Measurements from ENCODE around the gene MAGEB1. TPM values are rescaled to one million over a fixed set of nuclear protein-coding genes. Genes with fewer than 3 reads are reported as not detected.

The MAGEB1 gene
- polyA plus RNA-seq, 1 donor from 2014 or later, result not detected

- H3K27me3 ChIP-seq (ENCODE audit: insufficient read depth, low read depth, low read length), result no peaks in the 10 kb centered on the region
- H3K79me2 ChIP-seq (replicated peaks; ENCODE audit: insufficient read depth, low read length), result no peaks in the 10 kb centered on the region
- no peaks in the 10 kb centered on the region for H4K20me1 ChIP-seq (ENCODE audit: insufficient read depth)
- no peak overlapping the region for H2AFZ ChIP-seq (ENCODE audit: low read depth, low read length)
- no peak overlapping the region for H3K27ac ChIP-seq (ENCODE audit: low read length)
- no peak overlapping the region for H3K4me2 ChIP-seq (ENCODE audit: low read length)
- H3F3A ChIP-seq (ENCODE audit: insufficient read depth, low read length, poor library complexity, severe bottlenecking), result no peaks in the 10 kb centered on the region
- no peak overlapping the region for H3K4me3 ChIP-seq (ENCODE audit: low read length)
- TF ChIP-seq TAF1 (IDR thresholded peaks at IDR 0.05; ENCODE audit: low read depth) (no peak), SMC3 (conservative IDR thresholded peaks at IDR 0.05; ENCODE audit: poor library complexity) (no peak), RAD21 (conservative IDR thresholded peaks at IDR 0.05) (no peak), MXI1 (conservative IDR thresholded peaks at IDR 0.05; ENCODE audit: poor library complexity, severe bottlenecking) (no peak), EP300 (conservative IDR thresholded peaks at IDR 0.05; ENCODE audit: poor library complexity, severe bottlenecking) (no peak), CTCF (IDR thresholded peaks at IDR 0.05; ENCODE audit: poor library complexity, severe bottlenecking) (no peak), REST (IDR thresholded peaks at IDR 0.05; ENCODE audit: borderline replicate concordance) (no peak), EZH2 (IDR thresholded peaks at IDR 0.05; ENCODE audit: borderline replicate concordance, insufficient read depth, low read length, poor library complexity, severe bottlenecking) (no peak), POLR2AphosphoS5 (IDR thresholded peaks at IDR 0.05) (no peak)
- no peaks in the 10 kb centered on the region for H3K9me3 ChIP-seq (ENCODE audit: low read length)
- no peaks in the 10 kb centered on the region for H3K36me3 ChIP-seq (ENCODE audit: insufficient read depth, low read length)
- H3K9me2 ChIP-seq (ENCODE audit: insufficient read depth, low read length), result no peaks in the 10 kb centered on the region
- no peak overlapping the region for H3K9ac ChIP-seq (ENCODE audit: low read length)
These were observed 27.6 kb upstream of the MAGEB1 start for GRCh38 chrX:30219372-30219771.

- H3K9me3 ChIP-seq (ENCODE audit: low read length), result no peaks in the 10 kb centered on the region
- H3K36me3 ChIP-seq (ENCODE audit: insufficient read depth, low read length), result no peaks in the 10 kb centered on the region
- TF ChIP-seq SMC3 (conservative IDR thresholded peaks at IDR 0.05; ENCODE audit: poor library complexity) (no peak), POLR2AphosphoS5 (IDR thresholded peaks at IDR 0.05) (no peak), CTCF (IDR thresholded peaks at IDR 0.05; ENCODE audit: poor library complexity, severe bottlenecking) (no peak), EZH2 (IDR thresholded peaks at IDR 0.05; ENCODE audit: borderline replicate concordance, insufficient read depth, low read length, poor library complexity, severe bottlenecking) (no peak), RAD21 (conservative IDR thresholded peaks at IDR 0.05) (no peak), REST (IDR thresholded peaks at IDR 0.05; ENCODE audit: borderline replicate concordance) (no peak), MXI1 (conservative IDR thresholded peaks at IDR 0.05; ENCODE audit: poor library complexity, severe bottlenecking) (no peak), TAF1 (IDR thresholded peaks at IDR 0.05; ENCODE audit: low read depth) (no peak), EP300 (conservative IDR thresholded peaks at IDR 0.05; ENCODE audit: poor library complexity, severe bottlenecking) (no peak)
- H3K4me2 ChIP-seq (ENCODE audit: low read length), result no peak overlapping the region
- no peaks in the 10 kb centered on the region for H4K20me1 ChIP-seq (ENCODE audit: insufficient read depth)
- no peak overlapping the region for H3K4me3 ChIP-seq (ENCODE audit: low read length)
- no peaks in the 10 kb centered on the region for H3K9me2 ChIP-seq (ENCODE audit: insufficient read depth, low read length)
- H3K27me3 ChIP-seq (ENCODE audit: insufficient read depth, low read depth, low read length), result no peaks in the 10 kb centered on the region
- no peak overlapping the region for H2AFZ ChIP-seq (ENCODE audit: low read depth, low read length)
- H3K9ac ChIP-seq (ENCODE audit: low read length), result no peak overlapping the region
- no peaks in the 10 kb centered on the region for H3F3A ChIP-seq (ENCODE audit: insufficient read depth, low read length, poor library complexity, severe bottlenecking)
- no peak overlapping the region for H3K27ac ChIP-seq (ENCODE audit: low read length)
- H3K79me2 ChIP-seq (replicated peaks; ENCODE audit: insufficient read depth, low read length), result no peaks in the 10 kb centered on the region
These were observed 26.3 kb upstream of the MAGEB1 start for GRCh38 chrX:30220661-30221060.

Data from neural cell (in vitro differentiated cells).